GM04503 (cell line): ENCODE measurements around the gene GPT2.

ENCODE experiments used
- DNase-seq: peaks from one replicate; pipeline ENCODE4 v3.0.0-alpha.2; 2012; ENCODE audit warnings: low read depth

The GPT2 gene, protein sequence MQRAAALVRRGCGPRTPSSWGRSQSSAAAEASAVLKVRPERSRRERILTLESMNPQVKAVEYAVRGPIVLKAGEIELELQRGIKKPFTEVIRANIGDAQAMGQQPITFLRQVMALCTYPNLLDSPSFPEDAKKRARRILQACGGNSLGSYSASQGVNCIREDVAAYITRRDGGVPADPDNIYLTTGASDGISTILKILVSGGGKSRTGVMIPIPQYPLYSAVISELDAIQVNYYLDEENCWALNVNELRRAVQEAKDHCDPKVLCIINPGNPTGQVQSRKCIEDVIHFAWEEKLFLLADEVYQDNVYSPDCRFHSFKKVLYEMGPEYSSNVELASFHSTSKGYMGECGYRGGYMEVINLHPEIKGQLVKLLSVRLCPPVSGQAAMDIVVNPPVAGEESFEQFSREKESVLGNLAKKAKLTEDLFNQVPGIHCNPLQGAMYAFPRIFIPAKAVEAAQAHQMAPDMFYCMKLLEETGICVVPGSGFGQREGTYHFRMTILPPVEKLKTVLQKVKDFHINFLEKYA

GRCh38 chr16:46883690-46884512 lies at the start of gene GPT2:
Gene GPT2 (plus strand): TSS chr16:46884362. CDS start chr16:46884716, 354 bp downstream.
- peak; percentile 73 for DNase-seq

GRCh38 chr16:46836534-46837530 lies 47.3 kb upstream of the GPT2 start:
- DNase-seq, result no peak

DNA sequence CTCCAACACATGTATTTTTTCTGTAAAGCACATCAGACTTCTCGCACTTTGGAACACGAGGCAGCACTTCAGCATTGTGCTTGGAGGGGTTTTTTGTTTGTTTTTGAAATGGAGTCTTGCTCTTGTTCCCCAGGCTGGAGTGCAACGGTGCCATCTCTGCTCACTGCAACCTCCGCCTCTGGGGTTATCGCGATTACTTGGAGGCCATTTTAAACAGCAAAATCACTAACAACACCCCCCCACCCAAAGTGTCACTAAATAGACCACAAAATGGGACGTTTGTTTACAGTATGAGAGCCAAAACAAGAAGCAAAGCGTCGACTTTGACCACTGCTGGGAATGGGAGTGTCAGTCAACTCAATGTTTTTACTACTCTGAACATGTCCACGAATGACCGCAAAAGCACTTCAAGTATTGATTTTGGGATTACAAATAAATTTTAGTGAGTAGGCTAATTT lies 44.1 kb upstream of the GPT2 start:
- DNase-seq, result no peak

DNA sequence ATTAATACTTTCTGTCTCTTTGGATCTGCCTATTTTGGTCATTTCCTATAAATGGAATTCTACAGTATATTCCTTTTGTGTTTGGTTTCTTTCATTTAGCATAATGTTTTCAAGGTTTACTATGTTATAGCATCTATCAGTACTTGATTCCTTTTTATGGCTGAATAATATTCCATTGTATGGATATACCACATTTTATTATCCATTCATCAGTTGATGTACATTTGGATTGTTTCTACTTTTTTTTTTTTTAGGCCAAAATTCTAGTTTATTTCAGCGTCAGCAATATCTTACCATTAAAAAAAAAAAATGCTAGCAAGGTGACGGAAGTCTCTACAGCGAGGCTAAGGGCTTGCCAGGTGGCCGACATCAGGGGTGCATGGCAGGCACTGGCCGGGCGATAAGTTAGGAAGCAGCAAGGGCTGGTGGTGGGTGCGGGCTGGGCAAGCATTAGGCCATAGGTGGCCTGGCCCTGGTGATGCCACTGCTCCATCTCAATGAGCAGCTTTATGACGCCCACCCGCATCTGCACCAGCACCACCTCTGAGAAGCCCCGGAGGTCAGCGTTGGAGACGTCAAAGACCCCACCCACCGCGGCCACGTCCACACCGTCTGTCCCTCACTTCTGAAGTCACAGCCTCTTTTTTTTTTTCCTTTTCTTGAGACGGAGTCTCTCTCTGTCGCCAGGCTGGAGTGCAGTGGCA lies 41.8 kb upstream of the GPT2 start:
- no peak for DNase-seq

DNA sequence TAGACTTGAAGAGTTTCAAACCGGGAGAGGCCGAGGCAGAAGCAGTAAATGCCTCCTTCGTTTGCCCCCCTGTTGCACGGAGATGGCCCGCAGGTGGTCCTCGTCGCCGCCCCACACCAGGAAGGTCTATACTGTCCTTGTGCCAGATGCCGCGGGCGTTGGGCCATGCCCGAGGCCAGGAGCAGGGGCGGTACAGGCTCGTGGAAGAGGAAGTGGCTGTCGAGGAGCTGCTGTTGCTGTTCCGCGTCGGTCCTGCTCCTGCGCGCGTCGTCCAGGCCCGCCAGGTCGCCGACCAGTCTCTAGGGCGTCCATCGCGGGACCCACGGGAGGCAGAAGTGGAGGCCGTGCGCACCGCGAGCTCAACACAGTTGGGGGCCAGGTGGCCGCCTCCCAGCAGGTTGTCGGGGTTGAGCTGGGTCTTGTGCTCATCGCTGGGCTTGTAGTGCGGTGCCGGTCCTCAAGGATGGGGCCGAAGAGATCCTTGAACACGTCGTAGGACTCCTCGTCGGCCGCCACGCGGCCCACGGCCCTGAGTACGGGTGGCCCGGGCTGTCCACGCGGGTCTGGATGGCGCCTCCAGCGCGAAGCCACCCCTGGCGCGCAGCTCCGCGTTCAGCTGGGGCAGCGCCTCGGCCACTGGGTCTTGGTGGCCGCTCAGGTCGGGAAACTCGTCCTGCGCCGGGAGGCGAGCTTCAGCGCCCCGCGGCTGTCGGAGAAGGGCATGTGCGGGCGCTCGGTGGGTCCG lies 40.1 kb upstream of the GPT2 start:
- no peak for DNase-seq

DNA sequence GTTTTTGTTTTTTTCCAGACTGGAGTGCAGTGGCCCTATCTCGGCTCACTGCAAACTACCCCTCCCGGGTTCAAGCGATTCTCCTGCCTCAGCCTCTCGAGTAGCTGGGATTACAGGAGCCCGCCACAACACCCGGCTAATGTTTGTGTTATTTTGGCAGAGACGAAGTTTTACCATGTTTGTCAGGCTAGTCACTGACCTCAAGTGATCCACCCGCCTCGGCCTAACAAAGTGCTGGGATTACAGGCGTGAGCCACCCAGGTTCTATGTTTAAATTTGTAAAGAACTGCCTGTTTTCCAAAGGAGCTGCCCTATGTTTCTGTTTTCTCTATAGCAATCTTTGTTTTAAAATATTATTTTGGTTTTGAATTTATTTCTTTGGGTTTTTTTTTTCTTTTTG lies 39.4 kb upstream of the GPT2 start:
- DNase-seq, result no peak

GRCh38 chr16:46845952-46846351 lies 38.2 kb upstream of the GPT2 start:
- no peak for DNase-seq

DNA sequence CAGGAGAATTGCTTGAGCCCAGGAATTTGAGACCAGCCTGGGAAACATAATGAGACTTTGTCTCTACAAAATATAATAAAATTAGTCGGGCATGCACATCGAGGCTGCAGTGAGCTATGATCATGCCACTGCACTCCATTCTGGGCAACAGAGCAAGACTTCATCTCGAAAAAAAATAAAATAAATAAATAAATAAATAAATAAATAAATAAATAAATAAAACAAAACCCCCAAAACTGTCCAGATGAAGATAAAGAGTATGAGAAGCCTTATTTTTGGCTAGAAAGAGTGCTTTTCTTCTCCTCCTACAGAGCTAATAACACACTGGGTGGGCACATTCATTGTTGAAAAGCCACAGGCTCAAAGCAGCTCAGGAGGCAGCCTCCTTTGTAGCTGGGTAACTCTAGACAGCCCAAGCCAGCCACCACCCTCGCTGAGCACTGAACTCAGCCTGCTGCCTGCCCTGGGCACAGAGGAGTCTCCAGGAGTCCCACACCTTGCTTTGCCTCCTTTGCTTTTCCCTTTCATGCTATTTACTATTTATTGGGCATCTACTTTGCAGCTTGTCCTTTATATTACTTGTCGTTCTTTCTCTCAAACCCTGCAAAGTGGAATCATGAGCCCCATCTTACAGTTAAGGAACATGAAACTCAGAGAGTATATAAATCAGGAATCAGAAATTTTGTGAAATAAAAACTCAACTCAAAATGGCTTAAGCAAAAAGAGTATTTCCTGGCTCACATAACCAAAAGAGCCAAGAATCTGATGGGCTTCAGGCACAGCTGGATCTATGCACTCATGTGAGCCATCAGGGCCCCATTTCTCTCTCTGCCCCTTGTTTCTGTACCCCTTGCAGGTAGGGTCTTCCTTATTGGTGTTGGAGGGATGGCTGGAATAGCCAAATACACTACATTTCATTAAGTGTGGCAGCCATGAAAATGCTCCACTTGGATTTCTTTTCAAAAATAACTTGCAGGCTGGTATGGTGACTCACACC lies 35.1 kb upstream of the GPT2 start:
- no peak for DNase-seq

DNA sequence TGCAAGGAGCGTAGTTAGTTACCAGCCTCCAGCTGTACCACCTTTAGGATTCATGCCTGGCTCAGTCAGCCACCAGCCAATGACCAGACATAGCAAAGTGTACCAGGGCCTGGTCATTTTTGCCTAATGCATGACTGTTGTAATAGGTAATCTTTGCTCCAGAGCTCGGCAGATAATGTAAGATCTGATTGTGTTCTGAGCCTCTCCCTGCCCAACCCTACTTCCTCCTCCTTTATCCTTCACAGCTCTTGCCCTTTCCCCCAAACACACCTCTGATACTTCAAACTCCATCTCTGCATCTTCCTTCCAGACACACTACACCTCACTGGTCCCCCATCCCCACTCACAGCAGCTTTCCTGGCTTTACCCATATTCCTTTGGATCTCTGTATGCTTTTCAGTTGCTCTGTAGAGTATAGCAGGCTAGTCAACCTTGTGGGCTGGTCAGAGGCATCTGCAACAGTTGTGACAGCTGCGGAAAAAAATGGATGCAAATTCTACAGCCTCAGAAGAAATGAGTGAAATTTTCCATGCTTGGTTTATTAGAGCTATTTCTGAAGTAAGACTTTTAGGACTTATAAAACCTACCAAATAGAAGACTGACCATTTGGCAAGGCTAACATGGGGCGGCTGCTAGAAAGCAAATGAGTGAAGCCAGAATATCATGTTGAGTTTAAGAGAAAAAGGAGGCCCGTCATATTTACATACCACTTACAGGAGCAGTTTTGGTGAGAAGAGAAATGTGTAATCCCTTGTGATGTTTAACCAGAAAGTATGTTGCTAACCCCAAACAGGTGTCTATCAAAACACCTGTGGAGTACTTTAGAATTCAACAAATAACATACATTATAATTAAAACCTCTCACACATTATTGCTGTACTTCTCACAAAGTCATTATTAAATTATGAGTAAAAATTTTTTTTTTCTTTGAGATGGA lies 33.3 kb upstream of the GPT2 start:
- no peak for DNase-seq

DNA sequence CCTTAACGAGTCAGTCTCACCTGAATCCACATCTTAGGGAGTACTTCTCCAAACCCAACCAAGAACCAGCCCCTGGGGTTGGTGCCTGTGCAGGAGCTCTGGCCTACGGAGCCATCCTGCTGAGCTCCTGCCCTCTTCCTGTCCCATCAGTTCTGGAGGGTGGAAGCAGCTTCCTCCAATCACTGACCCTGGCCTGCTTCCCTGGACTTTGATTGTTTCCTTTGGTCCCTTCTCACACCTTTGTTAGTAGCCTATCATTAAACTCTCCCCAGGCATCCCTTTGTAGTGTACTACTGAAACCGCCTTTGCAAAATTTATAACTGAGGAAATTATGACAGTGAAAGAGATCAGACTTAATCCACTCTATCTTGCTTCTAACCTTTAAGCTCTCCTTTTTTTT lies 32.0 kb upstream of the GPT2 start:
- no peak for DNase-seq

DNA sequence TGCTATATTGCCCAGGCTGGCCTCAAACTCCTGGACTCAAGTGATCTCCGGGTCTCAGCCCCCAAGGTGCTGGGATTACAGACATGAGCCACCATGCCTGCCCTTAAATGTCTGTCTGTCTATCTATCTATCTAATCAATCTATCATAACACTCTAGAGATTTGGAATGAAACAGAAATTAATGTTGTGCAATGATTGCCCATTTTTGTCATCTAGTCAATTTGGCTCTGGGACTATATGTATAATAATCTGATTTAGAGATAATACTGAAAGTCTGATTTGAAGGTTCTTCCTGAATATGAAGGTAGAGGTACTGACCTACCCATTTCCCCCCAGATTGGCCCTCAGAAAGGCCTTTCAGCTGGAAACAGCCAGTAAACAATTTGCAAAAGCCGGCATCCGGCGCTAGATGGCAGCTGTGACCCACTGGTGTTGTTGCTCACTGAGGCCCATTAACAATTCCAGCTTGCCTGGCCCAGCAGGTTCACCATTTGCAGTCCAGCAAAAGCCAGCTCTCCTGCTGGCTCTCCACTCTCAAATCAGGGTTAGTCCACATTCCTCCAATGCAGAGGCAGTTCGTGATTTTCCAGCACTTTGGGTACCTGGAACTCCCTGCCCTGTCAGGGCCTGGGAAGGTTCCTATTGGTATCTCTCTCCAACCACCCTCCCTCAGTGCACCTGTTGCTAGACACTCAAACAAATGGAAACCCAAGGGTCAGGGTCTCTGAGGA lies 30.3 kb upstream of the GPT2 start:
- no peak for DNase-seq

DNA sequence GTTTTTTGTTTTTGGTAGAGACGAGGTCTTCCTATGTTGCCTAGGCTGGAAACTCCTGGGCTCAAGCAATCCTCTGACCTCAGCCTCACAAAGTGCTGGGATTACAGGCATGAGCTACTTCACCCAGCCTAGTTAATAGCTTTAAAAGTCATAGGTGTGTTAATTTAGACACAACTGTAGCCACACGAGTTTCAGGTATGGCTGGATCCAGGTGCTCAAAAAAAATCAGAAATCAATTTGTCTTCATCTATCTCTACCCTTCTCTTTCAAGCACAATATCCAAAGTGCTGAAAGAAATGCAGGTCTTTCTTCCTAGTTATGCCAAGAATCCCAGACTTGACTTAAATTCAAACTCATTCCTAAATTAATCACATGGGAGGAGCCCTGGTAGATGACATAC lies 29.3 kb upstream of the GPT2 start:
- no peak for DNase-seq

GRCh38 chr16:46855389-46855788 lies 28.8 kb upstream of the GPT2 start:
- no peak for DNase-seq

DNA sequence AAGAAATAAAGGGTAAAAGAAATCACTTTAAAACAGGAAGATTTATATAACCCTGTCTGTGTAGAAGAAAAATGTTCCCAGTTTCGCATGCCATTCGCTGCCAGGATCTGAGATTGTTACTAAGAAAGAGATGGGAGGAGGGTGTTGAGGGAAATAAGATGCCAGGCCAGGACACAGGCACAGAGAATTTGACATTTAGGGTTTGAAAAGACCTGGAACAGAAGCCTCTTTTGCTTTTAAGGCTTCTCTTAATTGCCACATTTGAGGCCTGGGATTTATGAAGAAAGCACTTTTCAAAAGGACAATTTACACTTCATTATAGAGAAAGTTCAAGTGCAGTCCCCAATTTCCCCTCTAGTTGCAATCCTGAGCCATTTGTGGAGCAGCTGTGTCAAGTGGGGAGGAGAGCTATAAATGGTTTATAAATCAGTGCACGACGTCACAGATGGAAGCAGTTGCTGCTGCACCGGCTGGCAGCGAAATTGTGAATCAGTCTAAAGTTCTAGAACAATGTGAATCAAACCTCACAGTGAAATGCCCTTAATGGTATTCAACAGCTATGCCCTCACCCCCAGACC lies 26.7 kb upstream of the GPT2 start:
- no peak for DNase-seq

DNA sequence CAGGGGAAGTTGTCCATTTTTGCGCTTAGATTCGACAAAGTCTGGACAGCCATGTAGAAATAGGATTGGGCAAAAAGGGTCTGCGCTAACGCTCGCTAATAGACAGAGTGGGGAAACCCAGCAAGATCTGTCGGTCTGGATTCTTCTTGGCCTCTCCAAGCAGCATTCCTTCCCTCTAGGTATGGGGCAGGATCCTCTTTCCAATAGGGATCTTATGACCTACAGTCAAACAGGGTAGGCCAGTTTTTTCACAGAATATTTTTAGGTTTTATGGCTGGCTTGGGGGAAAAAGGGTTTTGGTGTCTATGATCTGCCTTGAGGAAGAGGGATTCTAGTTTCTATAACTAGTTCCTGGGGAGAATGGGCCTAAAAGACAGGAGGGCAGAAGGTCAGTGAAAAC lies 26.0 kb upstream of the GPT2 start:
- no peak for DNase-seq

- peak; percentile 57 for DNase-seq
These were observed 24.4 kb upstream of the GPT2 start for GRCh38 chr16:46859719-46860152.
